Common myeloid progenitor, CD34-positive (primary cell): ENCODE measurements around the gene ASPG.

Experiments
- CTCF ChIA-PET: fragments of 350-600 bp; sonication (Branson Sonifier 250); formaldehyde crosslinking; loops from one replicate; lab custom pipeline; 2021; ENCODE audit warnings: antibody characterized with exemption; lab: Charles Lee
- POLR2A ChIA-PET: fragments of 350-600 bp; sonication (Branson Sonifier 250); formaldehyde crosslinking; loops from one replicate; lab custom pipeline; 2021; ENCODE audit warnings: antibody characterized with exemption; lab: Charles Lee
- DNase-seq, 3 donors: peaks; one replicate each; pipeline versions ENCODE4 v3.0.0 to v3.0.0-alpha.2; 2013
- H3K27ac ChIP-seq, 2 experiments: 1 replicate in 1 of 2; 2 replicates in 1 of 2; pipeline ENCODE4 v1.7.0; 2013; ENCODE audit warnings: inconsistent platforms in 2 of 2, low read length in 2 of 2, mild to moderate bottlenecking in 2 of 2, low read depth in 1 of 2, moderate library complexity in 1 of 2; ENCODE audit not compliant: severe bottlenecking in 2 of 2, insufficient read depth in 1 of 2, poor library complexity in 1 of 2
- H3K27me3 ChIP-seq, 5 experiments: replicated peaks in 2 of 5; 1 replicate in 3 of 5; 2 replicates in 2 of 5; pipeline versions ENCODE4 v1.6.1 to v1.7.0; 2013; ENCODE audit warnings: low read length in 4 of 5, mild to moderate bottlenecking in 2 of 5, moderate library complexity in 2 of 5, inconsistent platforms in 1 of 5; ENCODE audit not compliant: insufficient read depth in 5 of 5, control insufficient read depth in 4 of 5
- H3K36me3 ChIP-seq, 4 experiments: 1 replicate in 2 of 4; 2 replicates in 2 of 4; pipeline versions ENCODE4 v1.6.1 to v1.7.0; 2013; ENCODE audit warnings: low read length in 3 of 4, control low read depth in 1 of 4, mild to moderate bottlenecking in 1 of 4; ENCODE audit not compliant: control insufficient read depth in 4 of 4, insufficient read depth in 4 of 4
- H3K4me1 ChIP-seq, 4 experiments: 1 replicate in 3 of 4; 2 replicates in 1 of 4; pipeline versions ENCODE4 v1.6.1 to v1.7.1; 2013; ENCODE audit warnings: low read length in 3 of 4, mild to moderate bottlenecking in 3 of 4, control low read depth in 1 of 4, inconsistent platforms in 1 of 4, moderate library complexity in 1 of 4; ENCODE audit not compliant: control insufficient read depth in 4 of 4, insufficient read depth in 4 of 4; ENCODE audit errors: control extremely low read depth in 1 of 4
- H3K4me3 ChIP-seq, 7 experiments: 1 replicate in 4 of 7; 2 replicates in 3 of 7; pipeline versions ENCODE4 v1.5.1 to v1.7.0; 2013; ENCODE audit warnings: mild to moderate bottlenecking in 7 of 7, low read length in 6 of 7, moderate library complexity in 6 of 7, inconsistent platforms in 2 of 7, low read depth in 2 of 7, control low read depth in 1 of 7; ENCODE audit not compliant: insufficient read depth in 4 of 7, control insufficient read depth in 1 of 7; ENCODE audit errors: extremely low read depth in 1 of 7
- H3K9me3 ChIP-seq, 5 experiments: 1 replicate in 4 of 5; 2 replicates in 1 of 5; pipeline versions ENCODE4 v1.6.1 to v1.7.1; 2013; ENCODE audit warnings: low read length in 4 of 5, mild to moderate bottlenecking in 2 of 5, inconsistent platforms in 1 of 5, low read depth in 1 of 5, moderate library complexity in 1 of 5; ENCODE audit not compliant: control insufficient read depth in 4 of 5, insufficient read depth in 2 of 5; ENCODE audit errors: control extremely low read depth in 1 of 5
- WGBS: methylation state at CpG from one replicate; pipeline ENCODE4 v1.1.5; 2013; ENCODE audit not compliant: insufficient coverage; 5-methylcytosine and 5-hydroxymethylcytosine counted together

ASPG gene

DNA sequence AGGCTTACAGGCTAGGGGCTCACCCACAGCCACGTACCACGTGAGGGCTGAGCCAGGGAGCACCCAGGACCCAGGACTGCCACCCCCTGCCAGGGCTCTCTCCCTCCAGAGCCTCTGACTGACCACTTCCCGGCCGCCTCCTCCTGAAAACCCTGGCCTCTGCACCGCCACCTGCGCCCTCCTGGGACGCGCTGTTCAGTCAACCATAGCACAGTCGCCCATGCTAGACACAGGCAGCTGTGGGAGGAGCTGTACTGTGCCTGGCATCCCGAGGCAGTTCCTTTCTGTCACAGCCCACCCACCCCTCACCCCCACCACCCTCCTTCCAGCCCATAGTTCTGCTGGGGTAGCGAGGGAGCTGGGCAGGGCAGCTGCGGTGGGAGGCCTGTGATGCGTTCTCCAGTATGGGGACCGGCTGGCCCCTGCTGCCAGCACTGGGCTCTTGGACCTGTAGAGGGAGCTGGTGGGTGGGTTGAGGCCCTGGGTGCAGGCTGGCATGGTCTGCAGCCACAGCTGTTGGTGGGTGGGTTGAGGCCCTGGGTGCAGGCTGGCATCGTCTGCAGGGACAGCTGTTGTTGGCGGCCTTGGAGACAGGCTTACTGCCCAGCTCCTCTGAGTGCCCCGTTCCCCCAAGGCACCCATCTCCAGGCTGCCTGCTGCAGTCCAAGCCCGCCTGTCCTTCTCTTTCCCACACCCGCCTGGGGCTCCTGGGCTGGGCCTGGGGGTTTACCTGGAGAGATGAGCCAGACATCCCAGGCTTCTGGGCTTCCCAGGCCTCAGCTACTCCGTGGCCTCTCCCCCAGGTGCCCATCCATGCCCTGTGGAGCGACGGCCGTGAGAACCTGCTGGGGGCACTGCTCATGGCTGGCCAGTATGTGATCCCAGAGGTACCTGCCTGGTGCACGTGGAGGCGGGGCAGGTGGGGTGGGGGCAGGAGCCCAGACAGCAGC, 11.5 kb downstream of the ASPG start:
- Histone ChIP-seq H3K27me3 (no peaks in the 10 kb centered on the region), H3K4me3 (no peak overlapping the region), H3K36me3 (no peaks in the 10 kb centered on the region), H3K9me3 (no peaks in the 10 kb centered on the region), H3K27ac (no peak overlapping the region), H3K4me1 (peaks cover 0 to 5% (median 1%) of the 10 kb centered on the region in 4 experiments)
- no peak for DNase-seq
- 82% methylated on average over 13 of the region's 25 CpGs for WGBS
- CTCF ChIA-PET, result interaction anchor here (0.9 to 1.5 kb wide), 6 partner anchors 8 to 468 kb away, joined by 3 to 5 read pairs (median 4); no protein-coding TSS in a partner anchor
- POLR2A ChIA-PET, result interaction anchor here (0.6 kb wide), 1 partner anchor 32 kb away, joined by 3 read pairs; no protein-coding TSS in a partner anchor

GRCh38 chr14:104098272-104099095, 13.0 kb downstream of the ASPG start:
- 92% methylated on average over 23 of the region's 25 CpGs for WGBS
- CTCF ChIA-PET, result interaction anchor here (1.3 kb wide), 1 partner anchor 22 kb away, joined by 3 read pairs; no protein-coding TSS in a partner anchor

DNA sequence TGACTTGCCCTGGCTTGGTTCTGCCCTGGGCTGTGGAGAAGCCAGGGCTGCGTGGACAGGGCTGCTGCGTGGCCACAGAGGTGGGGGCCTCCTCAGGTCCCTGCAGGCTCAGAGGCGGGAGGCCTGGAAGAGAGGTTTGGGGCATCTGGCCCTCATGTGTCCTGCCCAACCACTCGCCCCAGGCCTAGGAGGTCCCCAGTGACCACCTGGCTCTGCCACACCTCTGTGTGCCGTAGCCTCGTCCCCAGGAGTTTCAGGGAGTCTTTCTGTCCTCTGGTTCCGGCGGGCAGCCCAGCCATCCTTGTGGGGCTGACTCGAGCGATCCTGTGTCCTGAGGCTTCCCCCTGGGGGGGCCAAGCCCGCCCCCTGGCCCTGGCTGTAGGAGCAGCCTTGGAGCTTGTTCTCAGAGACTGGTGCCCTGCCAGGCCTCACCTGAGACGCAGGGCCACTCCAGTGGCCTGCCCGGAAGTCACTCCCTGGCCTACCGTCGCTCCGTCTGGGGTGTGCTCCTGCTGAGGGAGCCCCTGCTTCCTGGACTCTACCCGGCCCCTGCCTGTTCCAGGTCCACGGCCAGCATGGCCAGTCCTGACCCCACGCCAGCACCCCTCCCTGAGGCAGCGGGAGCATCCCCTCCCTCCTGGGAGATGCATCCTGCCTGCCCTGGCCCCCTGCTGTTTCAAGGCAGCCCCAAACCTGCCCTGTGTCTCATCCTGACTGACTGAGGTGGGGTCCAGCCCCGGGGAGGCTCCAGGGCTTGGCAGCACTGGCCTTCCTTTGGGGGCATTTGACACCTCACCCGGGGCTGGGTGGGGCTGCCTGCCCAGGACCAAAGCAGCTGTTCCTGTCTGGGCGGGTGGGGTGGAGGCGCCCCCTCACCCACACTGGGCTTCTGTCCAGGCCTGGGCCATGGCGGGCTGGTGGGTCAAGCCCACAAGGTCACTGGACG, 13.9 kb downstream of the ASPG start:
- Histone ChIP-seq H3K27ac (no peak overlapping the region), H3K4me1 (peaks cover 0 to 2% (median 1%) of the 10 kb centered on the region in 4 experiments), H3K4me3 (no peak overlapping the region), H3K9me3 (no peaks in the 10 kb centered on the region), H3K36me3 (no peaks in the 10 kb centered on the region), H3K27me3 (no peaks in the 10 kb centered on the region)
- POLR2A ChIA-PET, result no interaction called here
- no peak for DNase-seq
- WGBS, result 93% methylated on average over 22 of the region's 26 CpGs
- CTCF ChIA-PET, result no interaction called here

More at GRCh38 chr14:104098272-104099095, 13.0 kb downstream of the ASPG start:
- DNase-seq, result no peak
- POLR2A ChIA-PET, result no interaction called here
- Histone ChIP-seq H3K9me3 (no peaks in the 10 kb centered on the region), H3K27ac (no peak overlapping the region), H3K27me3 (no peaks in the 10 kb centered on the region), H3K4me3 (no peak overlapping the region), H3K36me3 (no peaks in the 10 kb centered on the region), H3K4me1 (peaks cover 0 to 5% (median 1%) of the 10 kb centered on the region in 4 experiments)

DNA sequence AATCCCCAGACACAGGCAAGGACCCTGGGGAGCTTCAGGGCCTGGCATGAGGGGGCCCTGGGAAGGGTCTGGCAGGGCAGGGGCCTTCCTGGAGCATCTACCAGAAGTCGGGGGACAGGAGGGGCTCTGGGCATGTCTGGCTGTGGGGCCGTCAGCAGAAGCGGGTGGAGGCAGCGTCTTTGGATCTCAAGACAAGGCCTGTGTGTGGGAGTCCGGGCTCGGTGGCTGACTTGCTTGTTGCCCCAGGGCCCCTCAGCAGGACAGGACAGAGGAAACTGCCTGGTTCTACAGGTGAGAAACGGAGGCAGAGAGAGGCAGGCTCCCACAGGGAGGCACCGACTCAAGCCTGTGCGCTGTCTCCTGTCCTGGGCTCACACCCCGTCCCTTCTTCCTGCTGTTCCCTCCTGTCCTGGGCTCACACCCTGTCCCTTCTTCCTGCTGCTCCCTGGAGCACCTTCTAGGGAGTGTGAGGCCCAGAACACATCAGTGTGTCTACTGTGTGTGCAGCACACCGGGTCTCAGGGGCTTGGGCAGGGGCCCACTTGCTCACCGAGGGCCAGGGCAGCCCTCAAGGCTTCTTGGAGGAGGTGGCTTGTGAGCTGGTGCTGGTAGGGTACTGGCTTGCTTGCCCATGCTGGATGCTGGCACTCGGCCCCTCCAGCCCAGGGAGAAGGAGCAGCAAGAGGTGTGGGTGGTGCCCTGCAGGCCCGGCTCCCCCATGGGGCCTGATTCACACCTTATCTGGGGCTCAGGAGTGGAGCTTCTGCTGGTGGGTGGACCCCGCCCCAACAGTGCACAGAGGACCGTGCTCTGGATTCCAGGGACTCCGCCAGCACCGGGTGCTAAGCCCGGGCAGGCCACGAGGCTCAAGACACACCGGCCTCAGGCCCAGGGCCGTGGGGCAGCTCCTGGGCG, 14.9 kb downstream of the ASPG start:
- no peak overlapping the region for H3K4me3 ChIP-seq
- DNase-seq, result no peak
- H3K9me3 ChIP-seq, result no peaks in the 10 kb centered on the region
- 93% methylated on average over 19 of the region's 23 CpGs for WGBS
- POLR2A ChIA-PET, result no interaction called here
- no peaks in the 10 kb centered on the region for H3K27me3 ChIP-seq
- no peak overlapping the region for H3K27ac ChIP-seq
- H3K4me1 ChIP-seq, result no peaks in the 10 kb centered on the region
- H3K36me3 ChIP-seq, result no peaks in the 10 kb centered on the region
- CTCF ChIA-PET, result no interaction called here

GRCh38 chr14:104101086-104101621, 15.7 kb downstream of the ASPG start:
- WGBS, result 87% methylated on average over 14 of the region's 16 CpGs
- Histone ChIP-seq H3K36me3 (no peaks in the 10 kb centered on the region), H3K4me3 (no peak overlapping the region), H3K27me3 (no peaks in the 10 kb centered on the region), H3K9me3 (no peaks in the 10 kb centered on the region), H3K27ac (no peak overlapping the region), H3K4me1 (no peaks in the 10 kb centered on the region)
- DNase-seq, result no peak
- POLR2A ChIA-PET, result no interaction called here
- CTCF ChIA-PET, result no interaction called here
